Measurements from ENCODE around the gene CDC42.

DNA sequence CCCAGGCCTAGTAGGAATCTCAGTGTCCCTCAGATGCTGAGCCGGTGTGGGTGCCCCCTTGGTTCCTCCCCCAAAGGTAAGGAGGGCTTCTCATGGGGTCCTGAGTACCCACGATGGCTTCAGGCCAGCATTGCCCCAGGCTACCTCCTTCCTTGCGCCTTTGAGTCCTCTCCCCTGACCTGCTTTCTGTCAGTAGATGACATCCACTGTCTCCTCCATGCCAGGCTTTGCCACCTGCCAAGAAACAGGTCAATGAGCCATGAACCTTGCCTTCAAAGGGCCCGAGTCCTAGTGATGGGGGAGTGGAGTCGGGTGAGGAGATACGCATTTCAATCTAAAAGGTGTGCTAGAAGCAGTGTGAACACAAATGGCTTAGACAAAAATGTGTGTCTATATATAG is 74.7 kb downstream of the CDC42 start:
- TF ChIP-seq POLR2A (IDR thresholded peaks at IDR 0.05; ENCODE audit: low read depth, low read length) (no peak), POLR2AphosphoS5 (IDR thresholded peaks at IDR 0.05; ENCODE audit: low read depth, low read length) (no peak), TAF1 (IDR thresholded peaks at IDR 0.05; ENCODE audit: borderline replicate concordance, low read depth, low read length) (no peak)
